Right hindlimb (tissue), 1 donor: ENCODE measurements around the gene POU2F3.
"Not testable (repeated sequence)": the region's sequence is repeated elsewhere in the genome, so short reads cannot be mapped to it uniquely, and the experiment has no call there.

Experiments
- DNase-seq: peaks from one replicate; pipeline ENCODE4 v3.0.0-alpha.2; 2018

Gene POU2F3

DNA sequence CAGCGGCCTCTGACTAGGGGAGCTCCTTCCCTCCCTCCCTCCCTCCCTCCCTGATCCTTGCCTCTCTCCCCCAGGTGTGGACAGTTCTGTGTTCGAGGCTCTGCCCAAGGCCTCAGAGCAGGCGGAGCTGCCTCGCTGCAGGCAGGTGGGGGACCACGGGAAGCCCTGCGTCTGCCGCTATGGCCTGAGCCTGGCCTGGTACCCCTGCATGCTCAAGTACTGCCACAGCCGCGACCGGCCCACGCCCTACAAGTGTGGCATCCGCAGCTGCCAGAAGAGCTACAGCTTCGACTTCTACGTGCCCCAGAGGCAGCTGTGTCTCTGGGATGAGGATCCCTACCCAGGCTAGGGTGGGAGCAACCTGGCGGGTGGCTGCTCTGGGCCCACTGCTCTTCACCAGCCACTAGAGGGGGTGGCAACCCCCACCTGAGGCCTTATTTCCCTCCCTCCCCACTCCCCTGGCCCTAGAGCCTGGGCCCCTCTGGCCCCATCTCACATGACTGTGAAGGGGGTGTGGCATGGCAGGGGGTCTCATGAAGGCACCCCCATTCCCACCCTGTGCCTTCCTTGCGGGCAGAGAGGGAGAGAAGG is 11.1 kb upstream of the POU2F3 start:
- DNase-seq, result no peak

DNA sequence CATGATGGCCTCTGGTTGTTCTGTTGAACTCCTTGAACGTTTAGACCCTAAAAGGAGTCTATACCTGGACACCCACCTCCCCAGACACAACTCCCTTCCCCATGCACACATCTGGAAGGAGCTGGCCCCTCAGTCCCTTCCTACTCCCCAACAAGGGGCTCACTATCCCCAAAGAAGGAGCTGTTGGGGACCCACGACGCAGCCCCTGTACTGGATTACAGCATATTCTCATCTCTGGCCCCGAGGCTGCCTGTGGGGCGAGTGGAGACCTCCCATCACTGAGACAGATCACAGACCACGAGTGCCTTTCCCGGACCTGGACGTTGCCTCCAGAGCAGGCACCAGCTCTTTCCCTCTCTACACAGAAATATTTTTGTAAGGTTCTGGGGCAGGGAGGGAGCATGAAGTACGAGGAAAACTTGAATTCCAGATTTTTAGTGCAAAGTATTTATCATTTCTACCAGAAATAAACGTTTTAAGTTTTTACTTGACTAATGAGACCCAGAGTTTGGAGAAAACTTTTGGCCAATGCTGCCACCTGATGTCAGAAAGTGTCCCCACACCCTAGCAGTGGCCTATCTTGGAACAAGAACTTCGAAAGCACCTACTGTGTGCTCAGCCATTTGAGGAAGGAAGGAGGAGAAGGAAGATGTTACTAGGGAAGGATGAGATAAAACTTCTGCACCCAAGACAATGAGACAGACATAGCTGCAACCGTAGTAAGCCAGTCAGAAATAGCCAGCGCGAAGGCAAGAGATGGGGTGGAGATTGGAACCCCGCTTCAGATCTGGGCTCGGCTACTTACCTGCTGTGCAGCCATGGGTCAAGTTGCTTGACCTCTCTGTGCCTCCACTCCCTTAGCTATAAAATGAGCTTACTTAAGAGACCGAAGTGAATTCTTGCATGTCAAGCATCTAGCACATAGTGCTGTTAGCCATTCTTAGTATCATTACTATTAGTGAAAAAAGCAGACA is 10.2 kb upstream of the POU2F3 start:
- DNase-seq, result no peak

DNA sequence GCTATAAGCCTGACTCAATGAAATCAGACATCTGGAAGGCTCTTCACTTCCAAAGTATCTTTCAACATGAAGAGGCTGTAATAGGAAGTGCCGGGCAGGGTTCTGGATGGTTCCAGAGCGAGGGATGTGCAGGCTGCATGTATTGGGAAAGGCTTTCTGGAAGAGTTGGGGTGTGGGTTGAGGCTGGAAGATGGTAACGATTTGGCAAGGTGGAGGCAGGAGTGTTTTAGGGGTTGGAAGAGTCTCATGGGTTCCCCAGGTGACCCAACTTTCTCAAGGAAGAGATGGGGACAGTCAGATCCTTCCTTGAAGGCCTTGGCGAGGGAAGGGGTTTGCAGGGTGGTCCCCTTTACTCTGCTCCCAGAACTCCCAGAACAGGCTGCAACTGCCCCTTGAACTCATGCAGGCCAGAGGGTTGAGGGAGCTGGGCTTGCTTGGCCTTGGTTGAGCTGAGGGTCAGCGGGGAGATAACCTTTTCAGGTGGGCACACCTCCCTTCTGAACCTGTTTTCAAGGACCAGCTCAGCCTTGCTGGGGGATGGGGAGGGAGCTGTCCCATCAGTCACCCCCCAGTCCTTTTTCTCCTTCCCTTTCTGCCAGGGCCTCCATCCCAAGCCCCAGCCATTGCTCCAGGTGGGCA is 9.4 kb upstream of the POU2F3 start:
- DNase-seq, result no peak

DNA sequence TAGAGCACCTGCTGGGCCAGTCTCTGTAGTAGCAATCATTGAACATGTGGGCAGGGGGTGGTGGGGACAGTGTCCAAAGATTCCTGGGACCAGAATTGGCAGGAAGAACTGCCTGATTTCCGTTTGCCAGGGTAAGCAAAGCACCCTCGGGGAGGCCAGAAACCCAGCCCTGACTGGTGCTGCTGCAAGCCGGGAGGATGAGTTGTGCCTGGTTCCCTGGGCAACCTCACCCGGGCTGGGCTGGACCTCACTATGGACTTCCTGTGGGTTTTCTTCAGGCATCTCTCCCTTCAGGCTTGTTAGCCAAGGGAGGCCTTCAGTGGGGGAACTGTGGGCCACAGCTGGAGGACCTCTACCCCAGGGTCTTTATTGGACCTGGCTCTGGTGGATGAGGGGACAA is 8.0 kb upstream of the POU2F3 start:
- DNase-seq, result no peak

DNA sequence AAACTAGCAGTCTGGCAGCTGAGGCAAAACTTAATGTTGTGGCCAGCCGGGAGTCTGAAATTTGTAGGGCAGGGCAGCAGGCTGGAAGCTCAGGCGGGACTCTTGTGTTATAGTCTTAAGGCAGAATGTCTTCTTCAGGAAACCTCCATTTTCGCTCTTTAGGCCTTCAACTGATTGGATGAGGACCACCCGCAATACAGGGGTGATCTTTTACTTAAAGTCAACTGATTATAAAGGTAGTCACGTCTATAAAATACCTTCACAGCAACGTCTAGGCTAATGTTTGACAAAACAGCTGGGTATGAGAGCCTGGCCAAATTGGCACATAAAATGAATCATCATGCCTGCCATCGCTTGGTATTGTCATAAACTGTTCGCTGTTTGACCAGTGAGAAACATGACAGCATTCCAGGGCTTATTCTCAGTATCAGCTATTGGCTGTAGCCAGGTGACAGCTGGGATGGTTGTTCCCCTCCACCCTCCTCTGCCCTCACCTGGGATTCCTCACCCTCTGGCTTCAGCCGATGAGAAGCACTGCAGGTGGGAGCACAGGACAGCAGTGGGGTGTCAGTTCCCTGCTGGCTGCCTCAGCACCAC is 6.6 kb upstream of the POU2F3 start:
- DNase-seq, result no peak

DNA sequence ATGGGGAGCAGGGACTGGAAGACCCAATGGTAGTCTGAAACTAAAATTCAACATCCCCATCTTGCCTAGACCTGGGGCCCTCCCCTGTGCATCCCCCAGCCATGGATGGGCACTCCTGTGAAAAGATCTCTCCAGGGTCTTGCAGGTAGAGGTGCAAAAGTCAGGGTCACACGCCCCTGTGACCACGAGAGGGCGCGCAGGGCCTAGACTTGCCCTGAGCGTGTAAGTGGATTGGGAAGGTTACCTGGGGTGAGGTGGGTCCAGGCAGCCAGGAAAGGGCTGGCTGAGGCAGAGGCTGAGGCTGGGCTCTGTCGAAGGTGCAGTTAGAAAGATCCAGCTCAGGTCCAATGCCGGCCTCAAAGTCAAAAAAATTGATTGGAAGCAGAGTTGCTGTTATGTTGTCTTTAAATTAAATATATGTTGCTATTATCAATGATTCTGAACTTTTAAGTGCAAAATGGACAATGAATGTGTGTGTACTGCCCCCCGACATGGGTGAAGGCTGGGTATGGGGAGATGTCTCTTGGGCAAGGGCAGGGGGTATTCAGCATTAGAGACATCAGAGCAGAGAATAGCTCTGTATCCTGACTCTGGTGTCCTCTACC is 4.8 kb upstream of the POU2F3 start:
- DNase-seq, result peak; percentile 60

DNA sequence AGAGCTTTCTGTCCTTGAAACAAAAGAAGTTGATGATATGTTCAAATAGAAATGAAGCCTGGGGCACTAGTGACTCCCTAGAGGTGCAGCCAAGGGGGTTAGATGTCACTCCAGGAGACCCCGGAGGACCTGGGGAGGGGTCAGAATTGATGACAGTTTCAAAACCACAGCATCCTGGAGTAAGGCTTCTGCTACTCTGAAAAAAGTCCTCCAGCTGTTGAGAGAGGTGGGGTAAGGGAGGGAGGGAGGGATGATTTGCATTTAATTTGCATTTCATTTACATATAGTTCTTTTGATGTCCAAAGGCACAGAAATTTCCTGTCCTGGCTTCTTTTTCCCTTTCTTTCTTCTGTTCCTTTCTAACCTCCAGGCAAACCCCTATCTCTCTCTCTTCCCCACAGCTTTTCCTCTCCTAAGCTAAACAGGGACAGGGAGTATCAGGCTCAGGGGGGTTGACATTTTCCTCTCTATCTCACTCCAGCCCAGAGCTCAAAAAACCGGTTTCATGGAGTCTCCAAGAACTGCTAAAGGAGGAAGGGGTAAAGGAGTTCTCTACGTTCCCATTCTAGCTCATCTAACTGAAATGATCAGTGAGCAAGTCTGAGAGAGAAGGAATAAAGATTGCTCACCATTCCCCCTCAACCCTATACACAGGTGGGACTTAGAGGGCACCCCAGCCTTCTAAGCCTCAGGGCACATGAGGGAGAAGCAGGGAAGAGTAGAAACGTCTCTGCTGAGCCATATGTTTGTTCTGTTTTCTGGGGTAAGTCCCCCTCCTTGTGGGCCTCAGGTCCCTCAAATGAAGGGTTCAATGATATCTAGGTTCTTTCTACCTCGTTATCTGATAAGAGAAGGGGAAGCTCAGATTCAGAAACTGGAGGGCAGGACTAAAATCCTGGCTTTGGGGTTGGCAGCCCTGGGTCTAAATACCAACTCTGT is 3.5 kb upstream of the POU2F3 start:
- DNase-seq, result no peak

DNA sequence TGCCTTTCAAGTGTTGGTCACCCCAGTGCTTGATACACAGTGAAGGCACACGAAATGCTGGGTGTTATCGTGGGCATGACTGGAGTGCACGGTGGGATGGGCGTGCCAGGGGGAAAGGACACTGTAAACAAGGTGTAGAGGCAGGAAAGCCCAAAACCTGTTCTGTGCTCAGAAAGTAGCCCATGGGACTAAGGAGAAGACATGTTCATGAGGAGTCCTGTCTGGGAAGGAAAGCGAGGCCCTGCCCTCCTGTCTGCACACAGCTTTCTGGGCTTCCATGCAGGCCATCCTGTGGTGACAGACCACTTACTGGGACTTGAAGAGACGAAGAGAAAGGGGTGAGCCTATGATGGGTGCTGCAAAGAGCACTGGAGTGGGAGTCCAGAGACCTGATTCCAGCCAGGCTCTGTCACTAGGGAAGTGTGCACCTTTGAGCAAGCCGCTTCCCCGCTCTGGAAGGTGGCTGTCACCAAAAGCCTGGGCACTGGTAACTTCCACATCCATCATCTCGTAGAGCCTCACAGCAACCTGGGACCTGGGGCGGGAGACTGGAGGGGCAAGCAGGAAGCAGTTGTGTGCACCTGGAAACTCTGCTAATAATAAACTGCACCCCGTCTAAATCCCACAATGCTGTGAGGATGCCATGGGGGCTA is 846 bp upstream of the POU2F3 start:
- no peak for DNase-seq

DNA sequence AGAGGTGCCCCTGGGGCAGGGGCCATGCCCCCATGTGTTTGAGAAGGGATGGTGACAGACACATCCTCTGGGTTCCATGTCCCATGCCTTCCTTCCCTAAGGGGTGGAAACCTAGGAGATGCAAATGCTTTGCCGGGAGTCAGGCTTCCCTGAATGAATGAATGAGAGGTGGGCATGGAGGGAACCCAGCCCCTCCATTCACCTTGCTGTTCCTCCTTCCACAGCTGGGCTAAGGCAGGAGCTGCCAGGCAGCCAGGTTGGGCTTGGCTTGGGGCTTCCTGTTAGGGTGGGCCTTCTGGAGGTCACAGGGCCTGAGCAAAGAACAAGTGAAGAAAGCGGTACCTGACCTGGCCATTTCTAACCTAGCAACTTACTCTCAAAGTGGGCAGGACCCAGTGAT is 926 bp downstream of the POU2F3 start:
- DNase-seq, result no peak

DNA sequence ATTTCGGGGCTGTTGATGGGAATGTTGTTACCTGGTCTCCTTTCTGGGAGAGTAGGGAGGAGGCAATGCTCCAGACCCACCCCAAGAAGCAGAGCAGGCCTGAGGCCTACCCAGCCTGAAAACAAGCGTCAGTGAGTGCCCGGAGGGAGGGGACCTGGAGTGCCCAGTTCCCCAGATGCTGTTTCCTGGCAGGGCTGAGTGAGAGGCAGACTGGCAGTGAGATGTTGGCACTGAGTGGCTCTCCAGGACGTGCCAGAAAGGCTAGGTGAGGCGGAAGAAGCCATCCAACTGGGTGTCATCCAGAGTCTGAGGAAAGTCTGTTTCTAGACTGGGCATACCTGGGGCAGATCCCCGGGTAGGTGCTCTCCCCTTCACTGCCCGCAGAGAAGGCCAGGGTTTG is 1.3 kb downstream of the POU2F3 start:
- no peak for DNase-seq

DNA sequence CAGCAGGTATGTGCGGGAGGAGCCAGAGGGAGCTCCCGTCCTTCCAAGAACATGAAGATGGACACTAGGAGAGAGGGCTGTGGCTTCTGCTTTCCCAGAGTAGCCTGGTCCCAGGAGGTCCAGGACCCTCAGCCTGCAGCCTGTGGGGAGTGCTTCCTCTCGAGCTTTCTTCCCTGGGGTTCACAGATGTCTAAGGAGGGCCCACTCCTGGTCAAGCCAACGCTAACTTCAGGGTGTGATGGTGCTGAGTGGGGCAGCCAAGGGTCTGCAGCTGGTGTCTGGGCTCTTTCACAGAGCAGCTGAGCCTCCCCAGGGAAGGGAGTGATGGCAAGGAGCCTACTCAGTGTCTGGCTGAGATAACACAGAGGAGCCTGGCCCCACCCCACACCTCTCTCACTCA is 3.3 kb downstream of the POU2F3 start:
- no peak for DNase-seq

DNA sequence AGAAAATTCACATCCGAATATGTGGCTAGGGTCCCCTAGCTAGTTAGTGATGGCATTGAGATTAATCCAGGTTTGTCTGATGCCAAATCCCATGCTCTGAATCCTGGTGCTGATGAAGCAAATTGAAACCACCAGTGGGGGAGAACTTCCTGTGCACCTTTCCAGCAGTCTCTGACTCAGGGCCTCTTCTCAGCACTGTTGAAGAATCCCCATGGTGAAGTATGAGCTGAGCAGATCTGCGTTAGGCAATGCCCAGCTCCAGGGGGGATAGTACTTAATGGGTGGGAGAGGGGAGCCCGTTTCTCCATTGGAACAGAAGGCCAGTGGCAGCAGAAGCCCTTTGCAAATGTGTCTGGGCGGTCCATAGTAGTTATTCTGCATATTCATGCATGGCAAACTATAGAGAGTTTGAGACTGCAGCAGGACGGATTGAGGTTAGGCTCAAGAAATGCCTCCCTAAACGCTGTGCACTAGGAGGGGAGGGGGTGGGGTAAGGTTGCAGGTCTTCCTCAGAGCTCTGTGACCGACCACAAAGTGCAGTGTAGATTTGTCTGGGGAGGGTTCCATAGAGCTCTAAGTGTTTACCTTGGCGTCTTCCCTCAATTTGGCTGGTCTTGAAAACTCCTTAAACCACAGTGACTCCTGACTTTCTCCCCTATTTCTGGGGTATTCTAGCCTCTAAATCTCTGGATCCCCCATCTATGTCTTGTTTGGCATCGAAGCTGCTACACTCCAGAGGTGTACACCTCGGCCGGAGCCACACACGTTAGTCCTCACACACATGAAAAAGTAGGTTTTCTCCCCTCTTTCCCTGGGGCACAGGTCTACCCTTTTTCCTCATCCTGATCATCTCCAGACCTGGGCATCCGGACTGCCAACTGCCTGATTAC is 4.8 kb downstream of the POU2F3 start:
- DNase-seq, result no peak

DNA sequence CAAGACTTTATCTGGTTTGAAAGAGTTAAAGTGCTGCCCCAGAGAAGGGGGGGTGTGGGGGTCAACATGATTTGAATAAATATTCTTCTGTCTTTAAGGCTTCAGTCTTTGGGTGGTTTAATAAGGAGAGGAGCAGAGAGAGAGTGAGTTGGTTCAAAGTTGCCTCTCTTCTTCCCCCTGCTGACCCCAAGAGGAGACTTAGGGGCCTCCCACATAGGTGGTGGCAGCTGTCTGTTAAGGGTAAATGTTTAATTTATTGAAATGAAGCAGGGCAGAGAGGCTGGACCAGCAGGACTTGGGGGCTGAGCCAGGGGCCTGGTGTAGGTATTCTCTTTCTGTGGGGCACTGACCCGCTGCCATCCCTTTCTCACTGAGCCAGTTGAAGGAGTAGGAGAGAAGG is 5.5 kb downstream of the POU2F3 start:
- DNase-seq, result no peak

DNA sequence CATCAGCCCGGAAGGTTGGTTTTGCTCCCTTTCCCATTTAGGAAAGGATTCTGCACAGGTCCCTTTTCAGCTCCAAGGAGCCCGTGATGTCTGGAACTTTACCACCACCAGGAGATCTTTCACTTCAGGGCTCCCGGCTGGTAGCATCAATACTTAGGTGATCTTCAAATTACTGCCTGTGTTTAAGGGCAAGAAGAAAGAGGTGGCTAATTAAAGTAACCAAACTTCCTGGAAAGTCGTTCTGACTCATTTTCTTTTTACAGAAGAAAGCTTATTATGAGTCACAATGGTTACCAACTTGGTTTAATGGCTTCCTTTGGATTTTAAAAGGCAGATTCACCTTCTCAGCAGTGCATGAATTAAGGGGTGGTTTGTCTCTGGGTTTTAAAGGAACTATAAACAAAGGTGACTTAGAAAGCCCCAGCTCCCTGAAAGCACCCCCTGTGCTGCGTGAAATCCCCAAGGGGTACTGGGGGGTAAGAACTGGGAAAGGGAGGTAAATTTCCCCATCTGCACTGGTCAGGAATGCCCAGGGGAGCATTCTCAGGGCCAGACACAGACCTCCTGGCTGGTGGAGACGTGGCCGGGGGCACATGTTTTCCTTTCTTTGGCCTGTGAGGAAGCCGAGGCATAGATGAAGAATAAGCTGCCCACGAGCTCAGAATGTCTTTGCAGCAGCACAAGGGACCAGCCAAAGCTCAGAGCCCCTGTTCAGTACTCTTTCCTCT is 8.8 kb downstream of the POU2F3 start:
- no peak for DNase-seq

DNA sequence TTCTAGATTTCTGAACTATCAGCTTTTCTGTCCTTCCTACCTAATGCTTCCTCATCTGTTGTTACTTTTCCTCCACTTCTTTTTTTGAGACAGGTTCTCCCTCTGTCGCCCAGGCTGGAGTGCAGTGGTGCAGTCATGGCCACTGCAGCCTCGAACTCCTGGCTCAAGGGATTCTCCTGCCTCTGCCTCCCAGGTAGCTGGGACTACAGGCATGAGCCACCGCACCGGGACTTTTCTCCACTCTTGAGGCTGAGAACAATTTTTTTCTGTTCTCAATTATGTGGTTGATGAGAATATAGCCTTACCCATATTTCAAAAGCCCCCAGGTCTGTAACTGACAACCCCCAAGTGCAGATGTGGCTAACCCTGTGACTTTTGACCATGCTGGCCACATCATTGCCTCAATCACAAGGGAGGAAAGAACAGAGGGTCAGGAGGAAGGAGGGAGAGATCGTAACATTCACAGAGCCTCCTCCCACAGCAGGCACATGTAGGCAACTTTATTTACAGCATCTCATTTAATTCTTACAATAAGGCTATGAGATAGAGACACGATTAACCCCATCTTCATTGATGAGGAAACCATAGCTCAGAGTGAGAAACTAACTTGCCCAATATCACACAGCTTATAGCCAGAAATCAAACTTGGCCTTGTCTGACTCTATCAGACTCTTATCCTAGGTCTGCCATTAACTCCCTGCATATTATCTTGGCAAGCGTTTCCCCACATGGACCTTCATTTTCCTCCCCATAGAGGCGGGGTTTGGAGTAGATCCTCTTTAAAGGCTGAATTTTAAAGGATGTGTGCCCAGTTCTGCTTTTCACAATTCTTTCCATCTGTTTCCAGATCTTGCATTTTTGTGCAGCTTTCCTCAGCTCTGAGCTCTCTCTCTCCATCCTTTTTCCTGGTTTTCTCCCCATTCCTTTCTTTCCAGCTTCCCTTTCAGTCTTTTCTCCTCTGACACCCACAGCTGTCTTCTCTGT is 9.6 kb downstream of the POU2F3 start:
- DNase-seq, result no peak

DNA sequence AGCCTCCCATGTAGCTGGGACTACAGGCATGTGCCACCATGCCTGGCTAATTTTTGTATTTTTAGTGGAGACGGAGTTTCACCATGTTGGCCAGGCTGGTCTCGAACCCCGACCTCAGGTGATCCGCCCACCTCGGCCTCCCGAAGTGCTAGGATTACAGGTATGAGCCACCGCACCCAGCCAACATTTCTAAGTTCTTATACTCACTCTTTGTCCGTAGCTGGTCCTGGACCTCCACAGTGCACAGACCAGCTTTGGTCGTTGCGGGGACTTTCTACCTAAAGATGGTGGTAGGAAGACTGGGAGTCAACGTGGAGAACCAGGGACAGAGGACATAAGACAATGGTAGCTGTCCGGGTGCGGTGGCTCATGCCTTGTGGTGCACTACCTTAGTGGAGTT is 13.4 kb downstream of the POU2F3 start:
- not testable (repeated sequence) for DNase-seq

DNA sequence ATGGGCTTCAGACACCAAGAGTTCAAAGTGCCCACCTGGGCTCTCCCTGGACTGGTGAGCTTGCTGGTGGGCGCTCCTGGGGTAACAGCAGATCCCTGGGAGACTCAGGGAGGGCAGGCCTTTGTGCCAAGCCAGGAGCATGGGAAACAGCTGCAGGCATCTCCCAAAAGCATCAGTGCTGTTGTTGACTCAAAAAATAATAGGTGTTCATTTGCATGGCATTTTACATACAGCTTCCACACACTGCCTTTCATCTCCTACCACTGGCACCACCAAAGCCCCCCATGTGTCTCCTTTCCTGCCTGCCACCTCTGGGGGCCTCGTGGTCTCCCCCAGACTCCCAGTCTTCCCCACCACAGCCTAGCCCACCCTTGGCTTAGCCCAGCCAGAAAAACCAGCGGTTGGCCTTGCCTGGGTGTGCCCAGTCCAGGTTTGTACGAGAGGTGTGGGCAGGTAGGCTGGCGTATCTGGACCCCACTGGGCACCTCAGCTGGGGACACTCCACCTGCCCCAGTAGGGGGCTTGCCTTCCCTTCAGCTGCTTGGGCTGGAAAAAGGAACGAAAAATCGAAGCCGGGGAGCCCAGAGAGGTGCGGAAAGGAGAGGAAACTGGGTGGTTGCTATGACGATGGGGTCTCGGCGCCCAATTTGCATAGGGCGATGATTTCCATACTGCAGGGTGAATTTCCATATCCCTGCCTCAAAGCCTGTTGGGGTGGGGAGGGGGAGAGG is 15.0 kb downstream of the POU2F3 start:
- no peak for DNase-seq

DNA sequence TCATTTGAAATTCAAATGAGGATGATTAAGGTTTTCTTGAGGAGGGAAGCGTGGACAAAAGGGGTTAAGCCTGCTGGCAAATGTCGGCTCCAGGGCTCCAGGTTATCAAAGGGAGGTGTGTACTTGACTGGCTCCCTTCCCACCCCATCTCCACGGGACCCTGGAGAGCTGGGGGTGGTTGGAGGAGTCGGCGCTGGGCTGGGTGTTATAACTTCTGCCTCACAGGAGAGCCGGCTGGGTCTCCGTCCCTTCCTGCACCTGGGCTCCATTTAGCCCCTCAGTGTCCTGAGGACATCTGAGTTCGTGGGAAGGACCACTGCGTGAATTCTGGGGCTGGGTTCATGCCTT is 15.6 kb downstream of the POU2F3 start:
- no peak for DNase-seq
